ENCODE measurements around the gene ZCCHC24. TPM values are rescaled to one million over a fixed set of nuclear protein-coding genes. Genes with fewer than 3 reads are reported as not detected.

Gene ZCCHC24
- total RNA-seq, 1 experiment from 2014 or later = 3.8 TPM

DNA sequence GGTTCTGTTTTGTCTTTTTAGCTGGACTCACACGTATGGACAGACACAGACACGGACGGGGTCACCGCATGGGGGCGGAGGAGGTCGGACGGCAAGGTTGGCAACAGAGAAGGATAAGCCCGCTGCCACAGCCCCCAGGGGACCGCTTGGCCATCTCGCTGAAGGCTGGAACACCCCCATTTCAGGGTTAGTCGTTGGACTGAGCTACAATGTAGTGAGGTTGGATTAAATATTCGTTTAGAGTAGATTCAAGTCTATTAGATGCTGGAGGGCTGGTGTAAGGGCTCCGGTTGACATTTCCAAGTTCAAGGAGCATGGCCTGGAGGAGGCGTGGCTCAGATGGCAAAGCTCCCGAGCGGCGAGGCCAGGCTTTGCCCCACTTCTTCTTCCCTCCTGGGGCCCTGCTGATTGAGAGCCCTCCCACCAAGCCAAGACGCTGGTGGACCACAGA is 62.9 kb downstream of the ZCCHC24 start:
- Histone ChIP-seq H2BK5ac (ENCODE audit: insufficient read length, low read length) (no peak overlapping the region), H4K20me1 (ENCODE audit: control insufficient read depth, insufficient read depth, insufficient read length) (no peaks in the 10 kb centered on the region), H2BK20ac (ENCODE audit: low read depth, low read length, poor library complexity, severe bottlenecking) (no peak overlapping the region), H4K91ac (ENCODE audit: insufficient read length, low read depth, low read length) (no peak overlapping the region), H3K23me2 (ENCODE audit: insufficient read length, low read depth, low read length, poor library complexity, severe bottlenecking) (no peaks in the 10 kb centered on the region), H3K9ac (ENCODE audit: extremely low read depth, insufficient read length, low read length) (no peak overlapping the region), H3K18ac (ENCODE audit: insufficient read length, low read depth, low read length) (no peak overlapping the region), H3K4ac (ENCODE audit: low read depth, low read length) (no peak overlapping the region), H3K9me3 (ENCODE audit: control insufficient read depth, low read depth, low read length) (no peaks in the 10 kb centered on the region), H3K4me1 (ENCODE audit: insufficient read depth, low read length) (no peaks in the 10 kb centered on the region), H2BK120ac (ENCODE audit: low read depth, low read length, poor library complexity, severe bottlenecking) (no peak overlapping the region), H3K27ac (ENCODE audit: insufficient read length, low read depth, low read length) (no peak overlapping the region), H2AK5ac (ENCODE audit: insufficient read length, low read length) (no peak overlapping the region), H3K56ac (ENCODE audit: insufficient read length, low read depth, low read length) (no peak overlapping the region), H2AFZ (ENCODE audit: low read length) (no peak overlapping the region), H3K23ac (ENCODE audit: insufficient read length, low read depth, low read length) (no peak overlapping the region), H2BK12ac (ENCODE audit: insufficient read length, low read depth, low read length) (no peak overlapping the region), H3K27me3 (ENCODE audit: insufficient read depth, low read length) (no peaks in the 10 kb centered on the region), H3T11ph (ENCODE audit: low read length) (no peak overlapping the region), H3K79me1 (ENCODE audit: insufficient read depth, low read depth, low read length, poor library complexity, severe bottlenecking) (no peaks in the 10 kb centered on the region), H3K79me2 (ENCODE audit: insufficient read depth, low read length) (no peaks in the 10 kb centered on the region), H4K8ac (replicated peaks; ENCODE audit: insufficient read length, low read depth, low read length) (no peak overlapping the region), H3K4me2 (ENCODE audit: insufficient read depth, insufficient read length, low read length) (no peak overlapping the region), H3K14ac (ENCODE audit: insufficient read depth, low read length) (no peak overlapping the region; the same call in 1 of the 2 replicates), H4K5ac (ENCODE audit: insufficient read length, low read depth, low read length) (no peak overlapping the region), H2BK15ac (ENCODE audit: low read depth, low read length) (no peak overlapping the region)
- H3K27ac Mint-ChIP-seq = no peak overlapping the region
- no peaks in the 10 kb centered on the region for H3K9me3 Mint-ChIP-seq
- DNase-seq = peak; percentile 32
- TF ChIP-seq, protein P1, sequence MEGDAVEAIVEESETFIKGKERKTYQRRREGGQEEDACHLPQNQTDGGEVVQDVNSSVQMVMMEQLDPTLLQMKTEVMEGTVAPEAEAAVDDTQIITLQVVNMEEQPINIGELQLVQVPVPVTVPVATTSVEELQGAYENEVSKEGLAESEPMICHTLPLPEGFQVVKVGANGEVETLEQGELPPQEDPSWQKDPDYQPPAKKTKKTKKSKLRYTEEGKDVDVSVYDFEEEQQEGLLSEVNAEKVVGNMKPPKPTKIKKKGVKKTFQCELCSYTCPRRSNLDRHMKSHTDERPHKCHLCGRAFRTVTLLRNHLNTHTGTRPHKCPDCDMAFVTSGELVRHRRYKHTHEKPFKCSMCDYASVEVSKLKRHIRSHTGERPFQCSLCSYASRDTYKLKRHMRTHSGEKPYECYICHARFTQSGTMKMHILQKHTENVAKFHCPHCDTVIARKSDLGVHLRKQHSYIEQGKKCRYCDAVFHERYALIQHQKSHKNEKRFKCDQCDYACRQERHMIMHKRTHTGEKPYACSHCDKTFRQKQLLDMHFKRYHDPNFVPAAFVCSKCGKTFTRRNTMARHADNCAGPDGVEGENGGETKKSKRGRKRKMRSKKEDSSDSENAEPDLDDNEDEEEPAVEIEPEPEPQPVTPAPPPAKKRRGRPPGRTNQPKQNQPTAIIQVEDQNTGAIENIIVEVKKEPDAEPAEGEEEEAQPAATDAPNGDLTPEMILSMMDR (conservative IDR thresholded peaks at IDR 0.05) = no peak
- no peak overlapping the region for H3K4me3 Mint-ChIP-seq
- no CpG with 5 or more reads among the region's 18 CpGs for WGBS (ENCODE audit: extremely low coverage, insufficient read length, low lambda C conversion rate)
- peaks cover 8 to 9% of the 10 kb centered on the region in 2 experiments for H3K4me1 Mint-ChIP-seq
- H3K36me3 Mint-ChIP-seq (ENCODE audit: insufficient read depth in 1 of 3, low read depth in 3 of 3) = no peaks in the 10 kb centered on the region; a peak in 1 of 7 replicates
- H3K27me3 Mint-ChIP-seq (ENCODE audit: low read depth) = peaks cover 2% of the 10 kb centered on the region; the same call in 1 of the 2 replicates
